Endothelial cell (in vitro differentiated cells): ENCODE data around the gene DDX41. TPM values are rescaled to one million over a fixed set of nuclear protein-coding genes. Genes with fewer than 3 reads are reported as not detected.

ENCODE experiments used
- DNase-seq: peaks from one replicate; pipeline ENCODE4 v3.0.0; 2021; ENCODE audit warnings: low spot score
- H3K27ac Mint-ChIP-seq: one replicate; pipeline ENCODE4 v1.8.0; 2021; ENCODE audit warnings: mixed read lengths, inconsistent platforms; ENCODE audit not compliant: unreplicated experiment
- H3K27me3 Mint-ChIP-seq: one replicate; pipeline ENCODE4 v1.8.0; 2021; ENCODE audit warnings: mild to moderate bottlenecking, moderate library complexity, mixed read lengths, inconsistent platforms; ENCODE audit not compliant: unreplicated experiment
- H3K36me3 Mint-ChIP-seq: one replicate; pipeline ENCODE4 v1.8.0; 2021; ENCODE audit warnings: mild to moderate bottlenecking, low read depth, mixed read lengths, inconsistent platforms; ENCODE audit not compliant: unreplicated experiment
- H3K4me1 Mint-ChIP-seq: one replicate; pipeline ENCODE4 v1.8.0; 2021; ENCODE audit warnings: mild to moderate bottlenecking, mixed read lengths, inconsistent platforms; ENCODE audit not compliant: unreplicated experiment
- H3K4me3 Mint-ChIP-seq: one replicate; pipeline ENCODE4 v1.8.0; 2021; ENCODE audit warnings: mild to moderate bottlenecking, mixed read lengths, inconsistent platforms; ENCODE audit not compliant: unreplicated experiment
- H3K9me3 Mint-ChIP-seq: one replicate; pipeline ENCODE4 v1.8.0; 2021; ENCODE audit warnings: mixed read lengths, inconsistent platforms; ENCODE audit not compliant: unreplicated experiment
- CTCF ChIP-seq: fragments of 200-600 bp; sonication (generic); IDR thresholded peaks from one replicate; pipeline ENCODE4 v1.5.0; 2021; ENCODE audit warnings: antibody characterized with exemption; ENCODE audit not compliant: unreplicated experiment
- total RNA-seq: library from RNA; stranded (reverse); fragmentation: NEBNext Ultra II Directional; extraction: Animal tissue kit (Norgen Biotek cat#: 25700); gene quantifications from one replicate; pipeline ENCODE4 v1.2.1, GENCODE V29; 2021; ENCODE audit not compliant: unreplicated experiment

DDX41 gene
- total RNA-seq, 1 donor from 2014 or later: 125 TPM

GRCh38 chr5:177503351-177504085, 13.2 kb downstream of the DDX41 start:
- Mint-ChIP-seq H3K36me3 (peaks cover 29% of the 10 kb centered on the region), H3K27ac (no peak overlapping the region), H3K4me1 (peaks cover 27% of the 10 kb centered on the region)

GRCh38 chr5:177502886-177503285, 13.9 kb downstream of the DDX41 start:
- no peak for DNase-seq
- Mint-ChIP-seq H3K27me3 (peaks cover 17% of the 10 kb centered on the region), H3K36me3 (peaks cover 28% of the 10 kb centered on the region), H3K9me3 (no peaks in the 10 kb centered on the region), H3K4me3 (peak overlapping the region; percentile 74), H3K27ac (no peak overlapping the region), H3K4me1 (peaks cover 30% of the 10 kb centered on the region)
- no peak for TF ChIP-seq CTCF

More at GRCh38 chr5:177503351-177504085, 13.2 kb downstream of the DDX41 start:
- H3K4me3 Mint-ChIP-seq: no peak overlapping the region
- H3K9me3 Mint-ChIP-seq: no peaks in the 10 kb centered on the region
- no peak for TF ChIP-seq CTCF
- no peak for DNase-seq
- peaks cover 14% of the 10 kb centered on the region for H3K27me3 Mint-ChIP-seq

- no peak for TF ChIP-seq CTCF
- H3K27me3 Mint-ChIP-seq: peaks cover 13% of the 10 kb centered on the region
- no peak for DNase-seq
- H3K36me3 Mint-ChIP-seq: peaks cover 20% of the 10 kb centered on the region
- no peaks in the 10 kb centered on the region for H3K9me3 Mint-ChIP-seq
- H3K27ac Mint-ChIP-seq: peak overlapping the region; percentile 43
- peak overlapping the region; percentile 63 for H3K4me3 Mint-ChIP-seq
- peaks cover 25% of the 10 kb centered on the region for H3K4me1 Mint-ChIP-seq
Observed at GRCh38 chr5:177501874-177502678, 14.7 kb downstream of the DDX41 start.

- H3K4me1 Mint-ChIP-seq: peaks cover 26% of the 10 kb centered on the region
- DNase-seq: peak; percentile 96
- H3K36me3 Mint-ChIP-seq: peaks cover 17% of the 10 kb centered on the region
- no peaks in the 10 kb centered on the region for H3K9me3 Mint-ChIP-seq
- peaks cover 10% of the 10 kb centered on the region for H3K27me3 Mint-ChIP-seq
- H3K4me3 Mint-ChIP-seq: no peak overlapping the region
- peak; percentile 78 for TF ChIP-seq CTCF
- no peak overlapping the region for H3K27ac Mint-ChIP-seq
Observed at GRCh38 chr5:177500685-177501522, 15.9 kb downstream of the DDX41 start.
